HepG2 (cell line): Measurements from ENCODE around the gene GZMH. TPM values are rescaled to one million over a fixed set of nuclear protein-coding genes. Genes with fewer than 3 reads are reported as not detected.
A peak's percentile ranks its signal among the peaks of the same experiment; 100 is the strongest.

Experiments used
- DNMT1 ChIP-seq: sonication (generic); formaldehyde crosslinking; IDR thresholded peaks from 2 replicates; pipeline ENCODE4 v1.5.1; 2020; ENCODE audit warnings: mild to moderate bottlenecking, missing genetic modification reagents
- KAT7 ChIP-seq: IDR thresholded peaks from 2 replicates; pipeline ENCODE4 v1.6.1; 2018; ENCODE audit warnings: borderline replicate concordance, missing compliant biosample characterization
- KLF12 ChIP-seq: sonication (generic); formaldehyde crosslinking; IDR thresholded peaks from 2 replicates; pipeline ENCODE4 v1.4.0; 2020; ENCODE audit warnings: missing genetic modification reagents, borderline replicate concordance
- NR3C1 ChIP-seq: sonication (generic); formaldehyde crosslinking; IDR thresholded peaks from 2 replicates; pipeline ENCODE4 v1.4.0; 2020; ENCODE audit warnings: missing genetic modification reagents
- RFX1 ChIP-seq: fragments of 450-650 bp; IDR thresholded peaks from 2 replicates; pipeline ENCODE4 v1.6.1; 2017
- SRSF4 ChIP-seq: fragments of 200-400 bp; formaldehyde crosslinking; IDR thresholded peaks from one replicate; pipeline ENCODE4 v1.6.1; 2018; ENCODE audit warnings: mild to moderate bottlenecking, low read depth, low read length, moderate library complexity; ENCODE audit not compliant: poor library complexity, severe bottlenecking
- TCF12 ChIP-seq, 2 experiments: fragments of 450-650 bp in 1 of 2; sonication (generic) in 1 of 2; formaldehyde crosslinking in 1 of 2; IDR thresholded peaks; 2 replicates each; pipeline versions ENCODE4 v1.6.1 to v1.8.0; 2017 to 2022; ENCODE audit warnings: antibody characterized with exemption in 1 of 2, mild to moderate bottlenecking in 1 of 2, missing genetic modification reagents in 1 of 2, moderate library complexity in 1 of 2
- ZFP36L1 ChIP-seq: sonication (generic); formaldehyde crosslinking; IDR thresholded peaks from 2 replicates; pipeline ENCODE4 v1.8.0; 2022; ENCODE audit warnings: mild to moderate bottlenecking, missing genetic modification reagents, moderate library complexity
- ZNF17 ChIP-seq: sonication (generic); formaldehyde crosslinking; IDR thresholded peaks from 2 replicates; pipeline ENCODE4 v1.5.0; 2020; ENCODE audit warnings: mild to moderate bottlenecking, missing genetic modification reagents
- ZNF891 ChIP-seq: sonication (generic); formaldehyde crosslinking; IDR thresholded peaks from 2 replicates; pipeline ENCODE4 v1.5.0; 2020; ENCODE audit warnings: mild to moderate bottlenecking, missing genetic modification reagents
- polyA plus RNA-seq, 8 experiments: library from polyadenylated mRNA; depleted of rRNA in 3 of 8; stranded (reverse) in 7 of 8; unstranded in 1 of 8; fragments of >200 nt; fragmentation: Illumina TruSeq in 4 of 8; extraction: Trizol in 4 of 8; gene quantifications; 2 replicates each; pipeline versions ENCODE4 v1.2.1 to v1.2.3, GENCODE V29; 2011 to 2016; ENCODE audit warnings: low read depth in 4 of 8, missing spikeins in 1 of 8, mixed read lengths in 1 of 8; ENCODE audit not compliant: insufficient read depth in 1 of 8
- total RNA-seq, 5 experiments: library from RNA; depleted of rRNA; stranded (reverse); fragments of >200 nt; fragmentation: Illumina TruSeq; extraction: Trizol; gene quantifications; 2 replicates each; pipeline ENCODE4 v1.2.3, GENCODE V29; 2016; ENCODE audit warnings: low read depth in 1 of 5
- TF ChIP-seq, protein P1 (sequence below): sonication (generic); formaldehyde crosslinking; IDR thresholded peaks from 2 replicates; pipeline ENCODE4 v1.5.0; 2020; ENCODE audit warnings: missing genetic modification reagents, mild to moderate bottlenecking, borderline replicate concordance
- TF ChIP-seq, protein P2 (sequence below): sonication (generic); formaldehyde crosslinking; IDR thresholded peaks from 2 replicates; pipeline ENCODE4 v1.4.0; 2020; ENCODE audit warnings: missing genetic modification reagents, mild to moderate bottlenecking, borderline replicate concordance
- TF ChIP-seq, protein P3 (sequence below): sonication (generic); formaldehyde crosslinking; IDR thresholded peaks from 2 replicates; pipeline ENCODE4 v1.5.1; 2020; ENCODE audit warnings: mild to moderate bottlenecking, missing genetic modification reagents, moderate library complexity
- TF ChIP-seq, protein P4 (sequence below): sonication (generic); formaldehyde crosslinking; IDR thresholded peaks from 2 replicates; pipeline ENCODE4 v1.5.0; 2020; ENCODE audit warnings: mild to moderate bottlenecking, missing genetic modification reagents
- TF ChIP-seq, protein P5 (sequence below): sonication (generic); formaldehyde crosslinking; IDR thresholded peaks from 2 replicates; pipeline ENCODE4 v1.4.0; 2020; ENCODE audit warnings: missing genetic modification reagents

GZMH gene
- total and polyA plus RNA-seq, 2 of the 13 experiments (the other 11 are each of a cell fraction or from before 2014, with no cell fraction given), result 0.08 TPM; not detected in 1

DNA sequence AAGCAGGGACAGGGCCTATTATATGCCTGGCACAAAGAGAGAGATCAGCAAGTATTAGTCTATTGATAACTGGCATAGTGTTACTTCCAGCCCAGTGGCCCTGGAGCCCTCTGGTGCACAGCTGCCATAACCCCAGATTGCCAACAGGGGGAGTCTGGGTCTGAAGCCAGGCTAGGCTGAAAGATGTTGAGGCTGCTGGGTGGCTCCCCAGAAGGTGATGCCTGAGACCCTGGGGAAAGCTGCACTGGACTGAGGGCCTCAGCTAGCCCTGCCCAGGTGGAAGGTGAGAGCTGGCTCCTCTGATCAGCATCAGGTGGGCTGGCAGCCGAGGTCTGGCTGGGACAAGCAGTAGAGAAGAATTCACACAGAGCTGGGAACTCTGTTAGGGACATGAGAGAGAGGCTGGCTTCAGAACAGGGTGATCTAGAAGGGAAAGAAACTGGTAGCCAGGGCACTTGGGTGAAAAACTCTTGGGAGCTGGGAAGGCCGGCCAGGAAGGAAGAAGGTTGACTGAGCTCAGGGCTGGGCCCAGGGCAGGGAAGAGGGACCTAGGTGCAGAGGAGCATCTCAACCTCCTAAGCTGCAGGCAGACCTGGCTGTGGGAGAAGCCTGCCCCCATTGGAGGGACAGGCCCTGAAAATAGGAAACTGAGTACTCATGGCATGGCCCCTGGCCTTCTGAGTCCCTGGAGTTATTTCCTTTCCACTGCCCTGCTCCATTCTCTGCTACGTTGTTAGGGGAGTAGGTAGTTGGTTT is 3.9 kb downstream of the GZMH start (continued):
- TF ChIP-seq, protein P1, sequence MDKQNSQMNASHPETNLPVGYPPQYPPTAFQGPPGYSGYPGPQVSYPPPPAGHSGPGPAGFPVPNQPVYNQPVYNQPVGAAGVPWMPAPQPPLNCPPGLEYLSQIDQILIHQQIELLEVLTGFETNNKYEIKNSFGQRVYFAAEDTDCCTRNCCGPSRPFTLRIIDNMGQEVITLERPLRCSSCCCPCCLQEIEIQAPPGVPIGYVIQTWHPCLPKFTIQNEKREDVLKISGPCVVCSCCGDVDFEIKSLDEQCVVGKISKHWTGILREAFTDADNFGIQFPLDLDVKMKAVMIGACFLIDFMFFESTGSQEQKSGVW (CRISPR knock-in tag), result no peak
- TF ChIP-seq RFX1 (no peak), KLF12 (no peak), NR3C1 (CRISPR knock-in tag) (no peak), ZNF891 (CRISPR knock-in tag) (peak; percentile 76; the same call in 1 of the 2 replicates), SRSF4 (no peak), ZFP36L1 (CRISPR knock-in tag) (no peak), TCF12 (IDR thresholded peaks at IDR 0.05) (no peak), TCF12 (CRISPR knock-in tag; IDR thresholded peaks at IDR 0.05) (no peak), ZNF17 (CRISPR knock-in tag) (no peak), KAT7 (no peak), DNMT1 (no peak)
- TF ChIP-seq, protein P2, sequence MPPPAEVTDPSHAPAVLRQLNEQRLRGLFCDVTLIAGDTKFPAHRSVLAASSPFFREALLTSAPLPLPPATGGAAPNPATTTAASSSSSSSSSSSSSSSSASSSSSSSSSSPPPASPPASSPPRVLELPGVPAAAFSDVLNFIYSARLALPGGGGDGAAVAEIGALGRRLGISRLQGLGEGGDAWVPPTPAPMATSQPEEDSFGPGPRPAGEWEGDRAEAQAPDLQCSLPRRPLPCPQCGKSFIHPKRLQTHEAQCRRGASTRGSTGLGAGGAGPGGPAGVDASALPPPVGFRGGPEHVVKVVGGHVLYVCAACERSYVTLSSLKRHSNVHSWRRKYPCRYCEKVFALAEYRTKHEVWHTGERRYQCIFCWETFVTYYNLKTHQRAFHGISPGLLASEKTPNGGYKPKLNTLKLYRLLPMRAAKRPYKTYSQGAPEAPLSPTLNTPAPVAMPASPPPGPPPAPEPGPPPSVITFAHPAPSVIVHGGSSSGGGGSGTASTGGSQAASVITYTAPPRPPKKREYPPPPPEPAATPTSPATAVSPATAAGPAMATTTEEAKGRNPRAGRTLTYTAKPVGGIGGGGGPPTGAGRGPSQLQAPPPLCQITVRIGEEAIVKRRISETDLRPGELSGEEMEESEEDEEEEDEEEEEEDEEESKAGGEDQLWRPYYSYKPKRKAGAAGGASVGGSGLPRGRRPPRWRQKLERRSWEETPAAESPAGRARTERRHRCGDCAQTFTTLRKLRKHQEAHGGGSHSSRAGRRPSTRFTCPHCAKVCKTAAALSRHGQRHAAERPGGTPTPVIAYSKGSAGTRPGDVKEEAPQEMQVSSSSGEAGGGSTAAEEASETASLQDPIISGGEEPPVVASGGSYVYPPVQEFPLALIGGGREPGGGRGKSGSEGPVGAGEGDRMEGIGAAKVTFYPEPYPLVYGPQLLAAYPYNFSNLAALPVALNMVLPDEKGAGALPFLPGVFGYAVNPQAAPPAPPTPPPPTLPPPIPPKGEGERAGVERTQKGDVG, result 0 out of 2 replicates have a peak, but pooled peaks have one; percentile 42
- TF ChIP-seq, protein P3, sequence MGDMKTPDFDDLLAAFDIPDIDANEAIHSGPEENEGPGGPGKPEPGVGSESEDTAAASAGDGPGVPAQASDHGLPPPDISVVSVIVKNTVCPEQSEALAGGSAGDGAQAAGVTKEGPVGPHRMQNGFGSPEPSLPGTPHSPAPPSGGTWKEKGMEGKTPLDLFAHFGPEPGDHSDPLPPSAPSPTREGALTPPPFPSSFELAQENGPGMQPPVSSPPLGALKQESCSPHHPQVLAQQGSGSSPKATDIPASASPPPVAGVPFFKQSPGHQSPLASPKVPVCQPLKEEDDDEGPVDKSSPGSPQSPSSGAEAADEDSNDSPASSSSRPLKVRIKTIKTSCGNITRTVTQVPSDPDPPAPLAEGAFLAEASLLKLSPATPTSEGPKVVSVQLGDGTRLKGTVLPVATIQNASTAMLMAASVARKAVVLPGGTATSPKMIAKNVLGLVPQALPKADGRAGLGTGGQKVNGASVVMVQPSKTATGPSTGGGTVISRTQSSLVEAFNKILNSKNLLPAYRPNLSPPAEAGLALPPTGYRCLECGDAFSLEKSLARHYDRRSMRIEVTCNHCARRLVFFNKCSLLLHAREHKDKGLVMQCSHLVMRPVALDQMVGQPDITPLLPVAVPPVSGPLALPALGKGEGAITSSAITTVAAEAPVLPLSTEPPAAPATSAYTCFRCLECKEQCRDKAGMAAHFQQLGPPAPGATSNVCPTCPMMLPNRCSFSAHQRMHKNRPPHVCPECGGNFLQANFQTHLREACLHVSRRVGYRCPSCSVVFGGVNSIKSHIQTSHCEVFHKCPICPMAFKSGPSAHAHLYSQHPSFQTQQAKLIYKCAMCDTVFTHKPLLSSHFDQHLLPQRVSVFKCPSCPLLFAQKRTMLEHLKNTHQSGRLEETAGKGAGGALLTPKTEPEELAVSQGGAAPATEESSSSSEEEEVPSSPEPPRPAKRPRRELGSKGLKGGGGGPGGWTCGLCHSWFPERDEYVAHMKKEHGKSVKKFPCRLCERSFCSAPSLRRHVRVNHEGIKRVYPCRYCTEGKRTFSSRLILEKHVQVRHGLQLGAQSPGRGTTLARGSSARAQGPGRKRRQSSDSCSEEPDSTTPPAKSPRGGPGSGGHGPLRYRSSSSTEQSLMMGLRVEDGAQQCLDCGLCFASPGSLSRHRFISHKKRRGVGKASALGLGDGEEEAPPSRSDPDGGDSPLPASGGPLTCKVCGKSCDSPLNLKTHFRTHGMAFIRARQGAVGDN (CRISPR knock-in tag), result peak; percentile 28
- TF ChIP-seq, protein P4, sequence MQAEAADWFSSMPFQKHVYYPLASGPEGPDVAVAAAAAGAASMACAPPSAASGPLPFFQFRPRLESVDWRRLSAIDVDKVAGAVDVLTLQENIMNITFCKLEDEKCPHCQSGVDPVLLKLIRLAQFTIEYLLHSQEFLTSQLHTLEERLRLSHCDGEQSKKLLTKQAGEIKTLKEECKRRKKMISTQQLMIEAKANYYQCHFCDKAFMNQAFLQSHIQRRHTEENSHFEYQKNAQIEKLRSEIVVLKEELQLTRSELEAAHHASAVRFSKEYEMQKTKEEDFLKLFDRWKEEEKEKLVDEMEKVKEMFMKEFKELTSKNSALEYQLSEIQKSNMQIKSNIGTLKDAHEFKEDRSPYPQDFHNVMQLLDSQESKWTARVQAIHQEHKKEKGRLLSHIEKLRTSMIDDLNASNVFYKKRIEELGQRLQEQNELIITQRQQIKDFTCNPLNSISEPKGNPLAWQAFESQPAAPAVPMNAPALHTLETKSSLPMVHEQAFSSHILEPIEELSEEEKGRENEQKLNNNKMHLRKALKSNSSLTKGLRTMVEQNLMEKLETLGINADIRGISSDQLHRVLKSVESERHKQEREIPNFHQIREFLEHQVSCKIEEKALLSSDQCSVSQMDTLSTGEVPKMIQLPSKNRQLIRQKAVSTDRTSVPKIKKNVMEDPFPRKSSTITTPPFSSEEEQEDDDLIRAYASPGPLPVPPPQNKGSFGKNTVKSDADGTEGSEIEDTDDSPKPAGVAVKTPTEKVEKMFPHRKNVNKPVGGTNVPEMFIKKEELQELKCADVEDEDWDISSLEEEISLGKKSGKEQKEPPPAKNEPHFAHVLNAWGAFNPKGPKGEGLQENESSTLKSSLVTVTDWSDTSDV (CRISPR knock-in tag), result peak; percentile 76; the same call in 1 of the 2 replicates
- TF ChIP-seq, protein P5, sequence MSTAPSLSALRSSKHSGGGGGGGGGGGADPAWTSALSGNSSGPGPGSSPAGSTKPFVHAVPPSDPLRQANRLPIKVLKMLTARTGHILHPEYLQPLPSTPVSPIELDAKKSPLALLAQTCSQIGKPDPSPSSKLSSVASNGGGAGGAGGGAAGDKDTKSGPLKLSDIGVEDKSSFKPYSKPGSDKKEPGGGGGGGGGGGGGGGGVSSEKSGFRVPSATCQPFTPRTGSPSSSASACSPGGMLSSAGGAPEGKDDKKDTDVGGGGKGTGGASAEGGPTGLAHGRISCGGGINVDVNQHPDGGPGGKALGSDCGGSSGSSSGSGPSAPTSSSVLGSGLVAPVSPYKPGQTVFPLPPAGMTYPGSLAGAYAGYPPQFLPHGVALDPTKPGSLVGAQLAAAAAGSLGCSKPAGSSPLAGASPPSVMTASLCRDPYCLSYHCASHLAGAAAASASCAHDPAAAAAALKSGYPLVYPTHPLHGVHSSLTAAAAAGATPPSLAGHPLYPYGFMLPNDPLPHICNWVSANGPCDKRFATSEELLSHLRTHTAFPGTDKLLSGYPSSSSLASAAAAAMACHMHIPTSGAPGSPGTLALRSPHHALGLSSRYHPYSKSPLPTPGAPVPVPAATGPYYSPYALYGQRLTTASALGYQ, result no peak
